Tibial nerve (tissue), 4 donors: ENCODE results near the gene OR10K2. TPM values are rescaled to one million over a fixed set of nuclear protein-coding genes. Genes with fewer than 3 reads are reported as not detected.
A peak's percentile ranks its signal among the peaks of the same experiment; 100 is the strongest.
"Not testable (repeated sequence)": the region's sequence is repeated elsewhere in the genome, so short reads cannot be mapped to it uniquely, and the experiment has no call there.

Experiments
- DNase-seq, 2 donors: peaks; one replicate each; pipeline ENCODE4 v3.0.0-alpha.2; 2019; ENCODE audit warnings: low spot score in 2 of 2
- H3K27ac ChIP-seq, 4 donors: fragments of 200-600 bp; sonication (generic) in 3 of 4; one replicate each; pipeline ENCODE4 v1.5.1; 2017 to 2019; ENCODE audit warnings: mild to moderate bottlenecking in 1 of 4
- H3K27me3 ChIP-seq, 2 donors: fragments of 200-600 bp; sonication (generic) in 1 of 2; one replicate each; pipeline versions ENCODE4 v1.5.1 to v1.6.0; 2017 to 2019
- H3K36me3 ChIP-seq, 3 donors: fragments of 200-600 bp; sonication (generic); one replicate each; pipeline ENCODE4 v1.5.1; 2018 to 2019
- H3K4me1 ChIP-seq, 4 donors: fragments of 200-600 bp; sonication (generic) in 3 of 4; one replicate each; pipeline ENCODE4 v1.5.1; 2017 to 2019
- H3K4me3 ChIP-seq, 4 donors: fragments of 200-600 bp; sonication (generic) in 3 of 4; one replicate each; pipeline ENCODE4 v1.5.1; 2017 to 2019; ENCODE audit warnings: mild to moderate bottlenecking in 1 of 4, moderate library complexity in 1 of 4
- H3K9me3 ChIP-seq, 4 donors: fragments of 200-600 bp; sonication (generic) in 3 of 4; one replicate each; pipeline ENCODE4 v1.5.1; 2017 to 2019
- CTCF ChIP-seq, 5 experiments: fragments of 200-600 bp in 3 of 5; fragments of 450-650 bp in 2 of 5; sonication (generic) in 3 of 5; IDR thresholded peaks; one replicate each; pipeline ENCODE4 v1.5.1; 2016 to 2019; ENCODE audit warnings: antibody characterized with exemption in 5 of 5, mild to moderate bottlenecking in 3 of 5, moderate library complexity in 2 of 5
- EP300 ChIP-seq, 2 donors: sonication (generic); formaldehyde crosslinking; IDR thresholded peaks; one replicate each; pipeline ENCODE4 v1.6.1; 2017; ENCODE audit warnings: antibody characterized with exemption in 2 of 2, mild to moderate bottlenecking in 1 of 2
- POLR2A ChIP-seq, 2 donors: fragments of 450-650 bp; IDR thresholded peaks; one replicate each; pipeline ENCODE4 v1.6.1; 2017; ENCODE audit warnings: antibody characterized with exemption in 2 of 2, mild to moderate bottlenecking in 2 of 2, moderate library complexity in 2 of 2
- WGBS, 2 donors: methylation state at CpG; one replicate each; pipeline ENCODE4 v1.1.5; 2018; 5-methylcytosine and 5-hydroxymethylcytosine counted together
- total RNA-seq, 4 donors: library from RNA; depleted of rRNA; stranded (reverse); fragments of >200 nt; gene quantifications; one replicate each; pipeline ENCODE4 v1.1.0, GENCODE V29; 2016

Gene OR10K2
- total RNA-seq, 4 donors from 2014 or later = not detected

- no peak overlapping the region for H3K4me3 ChIP-seq
- no peaks in the 10 kb centered on the region for H3K36me3 ChIP-seq
- no peak for TF ChIP-seq CTCF (IDR thresholded peaks at IDR 0.05)
- DNase-seq = no peak
- no peaks in the 10 kb centered on the region for H3K27me3 ChIP-seq
- WGBS, 2 donors = 84 to 88% methylated on average over 1 of the region's 1 CpG
- no peaks in the 10 kb centered on the region for H3K4me1 ChIP-seq
- H3K9me3 ChIP-seq = peaks cover 0 to 12% (median 0%) of the 10 kb centered on the region in 4 donors
- no peak overlapping the region for H3K27ac ChIP-seq
These were observed 28.5 kb upstream of the OR10K2 start for GRCh38 chr1:158454537-158454936.

GRCh38 chr1:158445376-158445775 lies 19.3 kb upstream of the OR10K2 start:
- Histone ChIP-seq H3K4me1 (no peaks in the 10 kb centered on the region), H3K9me3 (no peaks in the 10 kb centered on the region), H3K27ac (no peak overlapping the region), H3K36me3 (no peaks in the 10 kb centered on the region), H3K4me3 (no peak overlapping the region), H3K27me3 (no peaks in the 10 kb centered on the region)
- WGBS, 2 donors = 84 to 89% methylated on average over 4 of the region's 4 CpGs
- TF ChIP-seq POLR2A (IDR thresholded peaks at IDR 0.05) = no peak
- TF ChIP-seq EP300 (IDR thresholded peaks at IDR 0.05) = no peak
- no peak for TF ChIP-seq CTCF (IDR thresholded peaks at IDR 0.05)
- no peak for DNase-seq

GRCh38 chr1:158434741-158435140 lies 8.7 kb upstream of the OR10K2 start:
- Histone ChIP-seq H3K4me3 (no peak overlapping the region), H3K4me1 (no peaks in the 10 kb centered on the region), H3K27me3 (no peaks in the 10 kb centered on the region), H3K27ac (no peak overlapping the region), H3K9me3 (peaks cover 0 to 10% (median 0%) of the 10 kb centered on the region in 4 donors), H3K36me3 (no peaks in the 10 kb centered on the region)
- WGBS, 2 donors = 47 to 61% methylated on average over 3 of the region's 3 CpGs
- TF ChIP-seq POLR2A (IDR thresholded peaks at IDR 0.05) (no peak), CTCF (IDR thresholded peaks at IDR 0.05) (no peak), EP300 (IDR thresholded peaks at IDR 0.05) (no peak)
- no peak for DNase-seq

GRCh38 chr1:158430163-158430562 lies 4.1 kb upstream of the OR10K2 start:
- H3K36me3 ChIP-seq, DNase-seq, H3K27me3 ChIP-seq, H3K4me3 ChIP-seq, H3K4me1 ChIP-seq, H3K27ac ChIP-seq: not testable (repeated sequence)
- TF ChIP-seq EP300 (IDR thresholded peaks at IDR 0.05) = peak in 1 of 2 donors; percentile 60
- WGBS, 2 donors = 47 to 59% methylated on average over 3 of the region's 3 CpGs
- H3K9me3 ChIP-seq = peaks cover 0 to 22% (median 0%) of the 10 kb centered on the region in 4 donors

- no peaks in the 10 kb centered on the region for H3K36me3 ChIP-seq
- H3K4me3 ChIP-seq = no peak overlapping the region
- H3K27ac ChIP-seq = no peak overlapping the region
- DNase-seq = no peak
- no peaks in the 10 kb centered on the region for H3K4me1 ChIP-seq
- TF ChIP-seq EP300 (IDR thresholded peaks at IDR 0.05) (no peak), POLR2A (IDR thresholded peaks at IDR 0.05) (no peak), CTCF (IDR thresholded peaks at IDR 0.05) (no peak)
- no peaks in the 10 kb centered on the region for H3K27me3 ChIP-seq
- H3K9me3 ChIP-seq = peaks cover 0 to 12% (median 0%) of the 10 kb centered on the region in 4 donors
These were observed 1.0 kb downstream of the OR10K2 start for GRCh38 chr1:158425027-158425426.

GRCh38 chr1:158422212-158422611 lies 3.8 kb downstream of the OR10K2 start:
- no peak overlapping the region for H3K4me3 ChIP-seq

More at GRCh38 chr1:158422212-158422611, 3.8 kb downstream of the OR10K2 start:
- Histone ChIP-seq H3K27me3 (no peaks in the 10 kb centered on the region), H3K9me3 (no peaks in the 10 kb centered on the region), H3K4me1 (no peaks in the 10 kb centered on the region), H3K36me3 (no peaks in the 10 kb centered on the region), H3K27ac (no peak overlapping the region)
- TF ChIP-seq CTCF (IDR thresholded peaks at IDR 0.05) (no peak), EP300 (IDR thresholded peaks at IDR 0.05) (no peak), POLR2A (IDR thresholded peaks at IDR 0.05) (no peak)
- DNase-seq = no peak
